Measurements from ENCODE around the gene GUCY2F. TPM values are rescaled to one million over a fixed set of nuclear protein-coding genes. Genes with fewer than 3 reads are reported as not detected.

The GUCY2F gene
- total and polyA plus RNA-seq, 11 donors, result not detected

- no peak for DNase-seq
- H3K4me3 ChIP-seq, result no peak overlapping the region
- no peaks in the 10 kb centered on the region for H3K36me3 ChIP-seq
- ATAC-seq, result no peak
- intact Hi-C loops (cut with DNase I), result no loop called here
- WGBS, 4 donors, result 38 to 53% (median 44%) methylated on average over 3 of the region's 3 CpGs
- H3K27ac ChIP-seq, result no peak overlapping the region
- H3K27me3 ChIP-seq, result peaks cover 0 to 12% (median 0%) of the 10 kb centered on the region in 9 donors
- peaks cover 0 to 15% (median 0%) of the 10 kb centered on the region in 12 donors for H3K9me3 ChIP-seq
- TF ChIP-seq POLR2A (IDR thresholded peaks at IDR 0.05), result no peak
- TF ChIP-seq, protein P1, sequence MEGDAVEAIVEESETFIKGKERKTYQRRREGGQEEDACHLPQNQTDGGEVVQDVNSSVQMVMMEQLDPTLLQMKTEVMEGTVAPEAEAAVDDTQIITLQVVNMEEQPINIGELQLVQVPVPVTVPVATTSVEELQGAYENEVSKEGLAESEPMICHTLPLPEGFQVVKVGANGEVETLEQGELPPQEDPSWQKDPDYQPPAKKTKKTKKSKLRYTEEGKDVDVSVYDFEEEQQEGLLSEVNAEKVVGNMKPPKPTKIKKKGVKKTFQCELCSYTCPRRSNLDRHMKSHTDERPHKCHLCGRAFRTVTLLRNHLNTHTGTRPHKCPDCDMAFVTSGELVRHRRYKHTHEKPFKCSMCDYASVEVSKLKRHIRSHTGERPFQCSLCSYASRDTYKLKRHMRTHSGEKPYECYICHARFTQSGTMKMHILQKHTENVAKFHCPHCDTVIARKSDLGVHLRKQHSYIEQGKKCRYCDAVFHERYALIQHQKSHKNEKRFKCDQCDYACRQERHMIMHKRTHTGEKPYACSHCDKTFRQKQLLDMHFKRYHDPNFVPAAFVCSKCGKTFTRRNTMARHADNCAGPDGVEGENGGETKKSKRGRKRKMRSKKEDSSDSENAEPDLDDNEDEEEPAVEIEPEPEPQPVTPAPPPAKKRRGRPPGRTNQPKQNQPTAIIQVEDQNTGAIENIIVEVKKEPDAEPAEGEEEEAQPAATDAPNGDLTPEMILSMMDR (IDR thresholded peaks at IDR 0.05), result no peak
- peaks cover 0 to 3% (median 0%) of the 10 kb centered on the region in 12 donors for H3K4me1 ChIP-seq
Measured at GRCh38 chrX:109356684-109357083, 125.2 kb downstream of the GUCY2F start.

DNA sequence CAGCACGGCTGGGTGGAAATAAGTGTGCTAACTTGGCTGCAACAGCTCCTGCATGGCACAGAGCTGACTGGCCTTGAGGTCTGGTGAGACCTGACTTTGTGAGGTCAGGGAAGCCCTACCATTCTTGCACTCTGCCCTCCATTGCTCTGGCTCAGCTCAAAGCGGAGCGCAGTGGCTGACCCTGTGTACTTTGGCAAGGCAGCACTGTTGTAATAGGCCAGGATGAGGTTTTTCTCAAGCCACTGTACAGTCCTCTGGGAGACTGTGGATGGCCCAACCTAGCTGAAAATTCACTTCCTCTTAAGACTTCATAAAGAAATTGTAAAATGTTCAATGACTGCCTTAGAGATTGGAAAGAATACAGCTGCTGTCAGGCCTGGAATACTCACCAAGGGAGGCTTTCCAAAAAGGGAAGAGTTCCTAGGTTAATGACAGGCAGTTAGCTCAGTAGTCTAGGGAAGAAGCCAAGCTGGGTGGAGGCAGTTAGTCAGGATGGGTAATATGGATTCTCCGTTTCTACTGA, 129.8 kb downstream of the GUCY2F start:
- peaks cover 0 to 14% (median 0%) of the 10 kb centered on the region in 9 donors for H3K27me3 ChIP-seq
- H3K4me3 ChIP-seq, result no peak overlapping the region
- ATAC-seq (peak; percentile 47 to 87 (median 86)), DNase-seq (peak in 3 of 5 donors; percentile 6 to 37 (median 31))
- WGBS, 4 donors, result 28 to 61% (median 39%) methylated on average over 4 of the region's 4 CpGs
- TF ChIP-seq, protein P1 (IDR thresholded peaks at IDR 0.05), result no peak
- no peak for TF ChIP-seq POLR2A (IDR thresholded peaks at IDR 0.05)
- peaks cover 0 to 3% (median 0%) of the 10 kb centered on the region in 12 donors for H3K4me1 ChIP-seq
- H3K27ac ChIP-seq, result no peak overlapping the region
- H3K36me3 ChIP-seq, result no peaks in the 10 kb centered on the region
- no peaks in the 10 kb centered on the region for H3K9me3 ChIP-seq
- intact Hi-C loops (cut with DNase I), result no loop called here

- intact Hi-C loops (cut with DNase I), result no loop called here
- no peaks in the 10 kb centered on the region for H3K36me3 ChIP-seq
- no peak overlapping the region for H3K4me3 ChIP-seq
- ATAC-seq, result no peak
- H3K9me3 ChIP-seq, result no peaks in the 10 kb centered on the region
- H3K27ac ChIP-seq, result no peak overlapping the region
- WGBS, 4 donors, result 44 to 57% (median 51%) methylated on average over 3 of the region's 3 CpGs
- H3K4me1 ChIP-seq, result peaks cover 0 to 6% (median 0%) of the 10 kb centered on the region in 12 donors
- no peak for TF ChIP-seq POLR2A (IDR thresholded peaks at IDR 0.05)
- TF ChIP-seq, protein P1 (IDR thresholded peaks at IDR 0.05), result no peak
- peaks cover 0 to 12% (median 0%) of the 10 kb centered on the region in 9 donors for H3K27me3 ChIP-seq
- no peak for DNase-seq
Measured at GRCh38 chrX:109351557-109351956, 130.3 kb downstream of the GUCY2F start.

GRCh38 chrX:109350551-109350950, 131.3 kb downstream of the GUCY2F start:
- DNase-seq, result no peak
- Histone ChIP-seq H3K9me3 (no peaks in the 10 kb centered on the region), H3K4me1 (peaks cover 0 to 6% (median 0%) of the 10 kb centered on the region in 12 donors), H3K4me3 (no peak overlapping the region), H3K36me3 (no peaks in the 10 kb centered on the region), H3K27ac (no peak overlapping the region), H3K27me3 (peaks cover 0 to 13% (median 0%) of the 10 kb centered on the region in 9 donors)
- intact Hi-C loops (cut with DNase I), result no loop called here
- 51 to 65% (median 56%) methylated on average over 4 of the region's 4 CpGs for WGBS, 4 donors
- no peak for ATAC-seq
- TF ChIP-seq, protein P1 (IDR thresholded peaks at IDR 0.05), result no peak
- no peak for TF ChIP-seq POLR2A (IDR thresholded peaks at IDR 0.05)
